D721Med (cell line): ENCODE measurements around the gene CEP164.

ENCODE experiments used
- DNase-seq: peaks from one replicate; pipeline ENCODE4 v3.0.0; 2011; ENCODE audit warnings: low spot score; ENCODE audit not compliant: insufficient read length
- FAIRE-seq: peaks from 2 replicates; lab custom pipeline; 2011; peaks lifted over from hg19 to GRCh38; lab: Jason Lieb, UNC
- CTCF ChIP-seq: IDR thresholded peaks from 2 replicates; pipeline ENCODE4 v1.5.1; 2012; ENCODE audit warnings: mild to moderate bottlenecking, control low read depth; ENCODE audit not compliant: insufficient read depth; ENCODE audit errors: missing control alignments

CEP164 gene

GRCh38 chr11:117376517-117376916 lies 48.9 kb downstream of the CEP164 start:
- DNase-seq = no peak
- FAIRE-seq = no peak
- TF ChIP-seq CTCF = no peak

- no peak for FAIRE-seq
- DNase-seq = no peak
- TF ChIP-seq CTCF = no peak
Observed at GRCh38 chr11:117378976-117379865, 51.6 kb downstream of the CEP164 start.

GRCh38 chr11:117380676-117381075 lies 53.0 kb downstream of the CEP164 start:
- DNase-seq = no peak
- no peak for TF ChIP-seq CTCF
- FAIRE-seq = no peak

- FAIRE-seq (no peak), DNase-seq (no peak)
- TF ChIP-seq CTCF = no peak
Observed at GRCh38 chr11:117381481-117382387, 54.1 kb downstream of the CEP164 start.

GRCh38 chr11:117382746-117383145 lies 55.1 kb downstream of the CEP164 start:
- FAIRE-seq = no peak
- no peak for TF ChIP-seq CTCF
- DNase-seq = no peak

GRCh38 chr11:117384045-117384444 lies 56.4 kb downstream of the CEP164 start:
- TF ChIP-seq CTCF = no peak
- DNase-seq (no peak), FAIRE-seq (no peak)
